GM23338 (cell line): ENCODE measurements around the gene YJEFN3. TPM values are rescaled to one million over a fixed set of nuclear protein-coding genes. Genes with fewer than 3 reads are reported as not detected.

Source experiments
- ATAC-seq: fragments of 200-7000 bp; cut with Tn5 transposase; 3 replicates; pipeline ENCODE4 v1.9.1; 2020
- DNase-seq: peaks from one replicate; pipeline ENCODE4 v3.0.0-alpha.2; 2015; ENCODE audit warnings: low spot score
- H2AFZ ChIP-seq: fragments of 200-600 bp; sonication (generic); 2 replicates; pipeline ENCODE4 v1.8.0; 2016; ENCODE audit warnings: antibody characterized with exemption, mild to moderate bottlenecking, moderate library complexity
- H3F3A ChIP-seq: fragments of 200-600 bp; sonication (generic); replicated peaks from 2 replicates; pipeline ENCODE4 v1.8.0; 2017; ENCODE audit warnings: antibody characterized with exemption, mixed run types, low read depth
- H3K27ac ChIP-seq: fragments of 200-600 bp; sonication (generic); 2 replicates; pipeline ENCODE4 v1.6.1; 2016; ENCODE audit warnings: low read depth
- H3K27me3 ChIP-seq: fragments of 200-600 bp; sonication (generic); 2 replicates; pipeline ENCODE4 v1.8.0; 2016; ENCODE audit warnings: mild to moderate bottlenecking, mixed run types, moderate library complexity; ENCODE audit not compliant: insufficient read depth
- H3K36me3 ChIP-seq: fragments of 200-600 bp; sonication (generic); 2 replicates; pipeline ENCODE4 v1.8.0; 2016; ENCODE audit warnings: mild to moderate bottlenecking; ENCODE audit not compliant: insufficient read depth
- H3K4me1 ChIP-seq: fragments of 200-600 bp; sonication (generic); 2 replicates; pipeline ENCODE4 v1.8.0; 2016; ENCODE audit warnings: mild to moderate bottlenecking, moderate library complexity; ENCODE audit not compliant: insufficient read depth
- H3K4me2 ChIP-seq: fragments of 200-600 bp; sonication (generic); 2 replicates; pipeline ENCODE4 v1.7.1; 2017; ENCODE audit warnings: mixed run types
- H3K4me3 ChIP-seq: fragments of 200-600 bp; sonication (generic); 2 replicates; pipeline ENCODE4 v1.6.1; 2016; ENCODE audit warnings: mixed run types
- H3K79me2 ChIP-seq: fragments of 200-600 bp; sonication (generic); replicated peaks from 2 replicates; pipeline ENCODE4 v1.8.0; 2017; ENCODE audit warnings: mild to moderate bottlenecking; ENCODE audit not compliant: insufficient read depth
- H3K9me2 ChIP-seq: fragments of 200-600 bp; sonication (generic); 2 replicates; pipeline ENCODE4 v1.8.0; 2017; ENCODE audit not compliant: insufficient read depth
- H4K20me1 ChIP-seq: fragments of 200-600 bp; sonication (generic); replicated peaks from 2 replicates; pipeline ENCODE4 v1.8.0; 2017; ENCODE audit warnings: mild to moderate bottlenecking; ENCODE audit not compliant: insufficient read depth
- H3K27ac Mint-ChIP-seq: 2 replicates; pipeline ENCODE4 v1.8.0; 2020; ENCODE audit warnings: inconsistent platforms, mild to moderate bottlenecking, moderate library complexity, mixed read lengths
- H3K27me3 Mint-ChIP-seq: 3 replicates; pipeline ENCODE4 v1.8.0; 2022; ENCODE audit warnings: low read depth, mild to moderate bottlenecking, moderate library complexity, mixed read lengths, inconsistent platforms; ENCODE audit not compliant: insufficient read depth, poor library complexity
- H3K36me3 Mint-ChIP-seq: 3 replicates; pipeline ENCODE4 v1.8.0; 2021; ENCODE audit warnings: low read depth, mild to moderate bottlenecking, inconsistent platforms, moderate library complexity, mixed read lengths
- H3K4me1 Mint-ChIP-seq: 3 replicates; pipeline ENCODE4 v1.8.0; 2020; ENCODE audit warnings: mild to moderate bottlenecking, inconsistent platforms, mixed read lengths
- H3K4me3 Mint-ChIP-seq: 3 replicates; pipeline ENCODE4 v1.8.0; 2021; ENCODE audit warnings: moderate library complexity, mild to moderate bottlenecking, inconsistent platforms, mixed read lengths
- H3K9me3 Mint-ChIP-seq: 3 replicates; pipeline ENCODE4 v1.8.0; 2020; ENCODE audit warnings: moderate library complexity, mild to moderate bottlenecking, inconsistent platforms, mixed read lengths
- CREB1 ChIP-seq: fragments of 250-450 bp; sonication (Bioruptor Pico); IDR thresholded peaks from 2 replicates; pipeline ENCODE4 v1.5.0; 2020; ENCODE audit warnings: low read depth, mild to moderate bottlenecking, moderate library complexity
- EZH2 ChIP-seq: fragments of 200-600 bp; sonication (generic); IDR thresholded peaks from one replicate; pipeline ENCODE4 v1.8.0; 2017; ENCODE audit warnings: antibody characterized with exemption, mild to moderate bottlenecking, low read depth; ENCODE audit not compliant: unreplicated experiment
- EZH2phosphoT487 ChIP-seq: fragments of 200-600 bp; sonication (generic); IDR thresholded peaks from one replicate; pipeline ENCODE4 v1.8.1; 2018; ENCODE audit warnings: antibody characterized with exemption; ENCODE audit not compliant: unreplicated experiment
- JUNB ChIP-seq: IDR thresholded peaks from one replicate; pipeline ENCODE4 v1.6.1; 2016; ENCODE audit warnings: antibody characterized with exemption; ENCODE audit not compliant: unreplicated experiment
- NANOG ChIP-seq: IDR thresholded peaks from 2 replicates; pipeline ENCODE4 v1.6.1; 2016; ENCODE audit warnings: antibody characterized with exemption, borderline replicate concordance
- POLR2AphosphoS5 ChIP-seq: IDR thresholded peaks from 2 replicates; pipeline ENCODE4 v1.6.1; 2016; ENCODE audit warnings: antibody characterized with exemption, low read depth
- ZNF114 ChIP-seq: fragments of 250-450 bp; sonication (Bioruptor Pico); IDR thresholded peaks from 2 replicates; pipeline ENCODE4 v1.5.0; 2020; ENCODE audit warnings: mild to moderate bottlenecking, moderate library complexity
- polyA plus RNA-seq: library from polyadenylated mRNA; unstranded; fragments of >200 nt; fragmentation: Nextera tagmentation; extraction: Ambion mirVana; gene quantifications from 2 replicates; pipeline ENCODE4 v1.2.1, GENCODE V29; 2016
- total RNA-seq: library from RNA; depleted of rRNA; stranded (reverse); fragments of >200 nt; shearing (Covaris generic); gene quantifications from 2 replicates; pipeline ENCODE4 v1.2.3, GENCODE V29; 2014
- TF ChIP-seq, protein P1 (sequence below): fragments of 250-450 bp; sonication (Bioruptor Pico); IDR thresholded peaks from 2 replicates; pipeline ENCODE4 v1.5.0; 2020; ENCODE audit warnings: mild to moderate bottlenecking, moderate library complexity
- TF ChIP-seq, protein P2 (sequence below), 2 experiments: fragments of 200-600 bp in 1 of 2; sonication (generic) in 1 of 2; conservative IDR thresholded peaks; 2 replicates each; pipeline versions ENCODE4 v1.5.1 to v1.6.1; 2016 to 2017; ENCODE audit warnings: antibody characterized with exemption in 2 of 2, low read depth in 2 of 2, mild to moderate bottlenecking in 2 of 2, moderate library complexity in 1 of 2
- TF ChIP-seq, protein P3 (sequence below): IDR thresholded peaks from 2 replicates; pipeline ENCODE4 v1.6.1; 2016; ENCODE audit warnings: antibody characterized with exemption
- TF ChIP-seq, protein P4 (sequence below): IDR thresholded peaks from one replicate; pipeline ENCODE4 v1.6.1; 2018; ENCODE audit warnings: antibody characterized with exemption; ENCODE audit not compliant: unreplicated experiment

The YJEFN3 gene
- total and polyA plus RNA-seq, 2 experiments from 2014 or later, result 3.5 to 6.5 TPM

DNA sequence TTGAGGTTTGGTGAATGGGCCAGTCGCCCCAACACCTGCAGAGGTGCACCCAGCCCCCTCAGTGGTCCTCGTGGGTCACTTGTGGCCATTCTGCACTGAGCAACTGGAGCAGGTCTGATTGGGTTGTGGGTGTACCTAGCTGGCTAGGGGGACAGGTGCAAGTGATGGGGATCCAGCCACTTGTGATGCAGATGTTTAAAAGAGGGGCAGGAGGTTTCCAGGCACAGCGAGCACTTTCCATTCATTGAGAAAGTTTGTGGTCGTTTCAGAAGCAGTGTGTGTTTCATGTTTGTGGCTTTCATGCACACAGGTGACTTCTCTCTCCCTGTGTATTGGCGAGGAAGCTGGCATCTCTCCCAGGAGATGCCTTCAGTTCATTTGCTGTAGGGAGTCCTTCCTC lies 48.0 kb upstream of the YJEFN3 start (continued):
- TF ChIP-seq, protein P1, sequence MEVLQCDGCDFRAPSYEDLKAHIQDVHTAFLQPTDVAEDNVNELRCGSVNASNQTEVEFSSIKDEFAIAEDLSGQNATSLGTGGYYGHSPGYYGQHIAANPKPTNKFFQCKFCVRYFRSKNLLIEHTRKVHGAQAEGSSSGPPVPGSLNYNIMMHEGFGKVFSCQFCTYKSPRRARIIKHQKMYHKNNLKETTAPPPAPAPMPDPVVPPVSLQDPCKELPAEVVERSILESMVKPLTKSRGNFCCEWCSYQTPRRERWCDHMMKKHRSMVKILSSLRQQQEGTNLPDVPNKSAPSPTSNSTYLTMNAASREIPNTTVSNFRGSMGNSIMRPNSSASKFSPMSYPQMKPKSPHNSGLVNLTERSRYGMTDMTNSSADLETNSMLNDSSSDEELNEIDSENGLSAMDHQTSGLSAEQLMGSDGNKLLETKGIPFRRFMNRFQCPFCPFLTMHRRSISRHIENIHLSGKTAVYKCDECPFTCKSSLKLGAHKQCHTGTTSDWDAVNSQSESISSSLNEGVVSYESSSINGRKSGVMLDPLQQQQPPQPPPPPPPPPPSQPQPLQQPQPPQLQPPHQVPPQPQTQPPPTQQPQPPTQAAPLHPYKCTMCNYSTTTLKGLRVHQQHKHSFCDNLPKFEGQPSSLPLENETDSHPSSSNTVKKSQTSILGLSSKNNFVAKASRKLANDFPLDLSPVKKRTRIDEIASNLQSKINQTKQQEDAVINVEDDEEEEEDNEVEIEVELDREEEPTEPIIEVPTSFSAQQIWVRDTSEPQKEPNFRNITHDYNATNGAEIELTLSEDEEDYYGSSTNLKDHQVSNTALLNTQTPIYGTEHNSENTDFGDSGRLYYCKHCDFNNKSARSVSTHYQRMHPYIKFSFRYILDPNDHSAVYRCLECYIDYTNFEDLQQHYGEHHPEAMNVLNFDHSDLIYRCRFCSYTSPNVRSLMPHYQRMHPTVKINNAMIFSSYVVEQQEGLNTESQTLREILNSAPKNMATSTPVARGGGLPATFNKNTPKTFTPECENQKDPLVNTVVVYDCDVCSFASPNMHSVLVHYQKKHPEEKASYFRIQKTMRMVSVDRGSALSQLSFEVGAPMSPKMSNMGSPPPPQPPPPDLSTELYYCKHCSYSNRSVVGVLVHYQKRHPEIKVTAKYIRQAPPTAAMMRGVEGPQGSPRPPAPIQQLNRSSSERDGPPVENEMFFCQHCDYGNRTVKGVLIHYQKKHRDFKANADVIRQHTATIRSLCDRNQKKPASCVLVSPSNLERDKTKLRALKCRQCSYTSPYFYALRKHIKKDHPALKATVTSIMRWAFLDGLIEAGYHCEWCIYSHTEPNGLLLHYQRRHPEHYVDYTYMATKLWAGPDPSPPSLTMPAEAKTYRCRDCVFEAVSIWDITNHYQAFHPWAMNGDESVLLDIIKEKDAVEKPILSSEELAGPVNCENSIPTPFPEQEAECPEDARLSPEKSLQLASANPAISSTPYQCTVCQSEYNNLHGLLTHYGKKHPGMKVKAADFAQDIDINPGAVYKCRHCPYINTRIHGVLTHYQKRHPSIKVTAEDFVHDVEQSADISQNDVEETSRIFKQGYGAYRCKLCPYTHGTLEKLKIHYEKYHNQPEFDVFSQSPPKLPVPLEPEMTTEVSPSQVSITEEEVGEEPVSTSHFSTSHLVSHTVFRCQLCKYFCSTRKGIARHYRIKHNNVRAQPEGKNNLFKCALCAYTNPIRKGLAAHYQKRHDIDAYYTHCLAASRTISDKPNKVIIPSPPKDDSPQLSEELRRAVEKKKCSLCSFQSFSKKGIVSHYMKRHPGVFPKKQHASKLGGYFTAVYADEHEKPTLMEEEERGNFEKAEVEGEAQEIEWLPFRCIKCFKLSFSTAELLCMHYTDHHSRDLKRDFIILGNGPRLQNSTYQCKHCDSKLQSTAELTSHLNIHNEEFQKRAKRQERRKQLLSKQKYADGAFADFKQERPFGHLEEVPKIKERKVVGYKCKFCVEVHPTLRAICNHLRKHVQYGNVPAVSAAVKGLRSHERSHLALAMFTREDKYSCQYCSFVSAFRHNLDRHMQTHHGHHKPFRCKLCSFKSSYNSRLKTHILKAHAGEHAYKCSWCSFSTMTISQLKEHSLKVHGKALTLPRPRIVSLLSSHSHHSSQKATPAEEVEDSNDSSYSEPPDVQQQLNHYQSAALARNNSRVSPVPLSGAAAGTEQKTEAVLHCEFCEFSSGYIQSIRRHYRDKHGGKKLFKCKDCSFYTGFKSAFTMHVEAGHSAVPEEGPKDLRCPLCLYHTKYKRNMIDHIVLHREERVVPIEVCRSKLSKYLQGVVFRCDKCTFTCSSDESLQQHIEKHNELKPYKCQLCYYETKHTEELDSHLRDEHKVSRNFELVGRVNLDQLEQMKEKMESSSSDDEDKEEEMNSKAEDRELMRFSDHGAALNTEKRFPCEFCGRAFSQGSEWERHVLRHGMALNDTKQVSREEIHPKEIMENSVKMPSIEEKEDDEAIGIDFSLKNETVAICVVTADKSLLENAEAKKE (CRISPR knock-in tag), result no peak
- TF ChIP-seq JUNB, result no peak

DNA sequence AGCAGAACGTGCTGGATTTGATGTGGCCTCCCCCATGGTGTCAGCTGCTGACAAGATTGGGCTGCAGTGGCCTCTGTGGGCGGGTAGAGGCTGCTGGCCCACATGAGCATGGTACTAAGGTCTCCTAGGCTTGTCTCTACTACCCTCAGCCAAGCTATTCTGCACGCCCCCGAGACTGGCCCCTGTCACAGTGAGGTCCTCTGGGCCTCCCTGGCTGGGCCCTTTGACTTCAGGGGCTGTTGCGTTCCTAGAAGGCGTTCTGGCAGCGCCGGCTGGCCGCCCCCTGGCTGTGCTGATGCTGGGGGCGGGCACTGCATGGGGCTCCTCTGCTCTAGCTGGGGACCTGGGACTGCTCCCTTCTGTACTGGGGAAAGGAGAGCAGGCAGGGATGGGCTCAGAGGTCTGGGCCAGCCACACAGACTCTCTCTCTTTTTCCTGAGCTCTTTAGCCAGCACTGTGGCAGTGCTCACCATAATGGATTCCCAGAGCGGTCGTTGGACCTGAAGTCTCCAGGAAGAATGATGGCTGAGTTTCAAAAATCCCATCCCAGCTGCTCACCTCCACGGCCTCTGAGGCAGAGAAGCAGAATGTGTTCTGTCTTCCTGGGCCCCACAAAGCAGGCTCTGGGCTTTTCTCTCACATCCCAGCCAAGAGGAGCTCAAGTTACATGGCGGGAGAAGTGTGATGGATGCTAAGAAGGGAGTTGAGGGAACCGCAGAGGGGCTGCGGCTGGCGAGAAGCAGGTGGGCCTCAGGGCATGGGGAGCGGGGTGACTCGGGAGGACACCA lies 45.7 kb upstream of the YJEFN3 start:
- Mint-ChIP-seq H3K27ac (no peak overlapping the region), H3K9me3 (no peaks in the 10 kb centered on the region), H3K36me3 (peaks cover 18% of the 10 kb centered on the region), H3K27me3 (peaks cover 4% of the 10 kb centered on the region), H3K4me1 (peaks cover 52% of the 10 kb centered on the region), H3K4me3 (no peak overlapping the region)
- Histone ChIP-seq H3K27ac (no peak overlapping the region), H3K27me3 (no peaks in the 10 kb centered on the region), H3K9me2 (no peaks in the 10 kb centered on the region), H3K4me3 (no peak overlapping the region), H3K4me2 (no peak overlapping the region), H3K4me1 (peaks cover 14% of the 10 kb centered on the region), H3K36me3 (no peaks in the 10 kb centered on the region; the same call in 1 of the 2 replicates), H4K20me1 (peaks cover 40% of the 10 kb centered on the region), H3F3A (peaks cover 9% of the 10 kb centered on the region; the same call in 1 of the 2 replicates), H2AFZ (no peak overlapping the region), H3K79me2 (peaks cover 85% of the 10 kb centered on the region)
- DNase-seq (no peak), ATAC-seq (peak; percentile 29)
- TF ChIP-seq, protein P2, sequence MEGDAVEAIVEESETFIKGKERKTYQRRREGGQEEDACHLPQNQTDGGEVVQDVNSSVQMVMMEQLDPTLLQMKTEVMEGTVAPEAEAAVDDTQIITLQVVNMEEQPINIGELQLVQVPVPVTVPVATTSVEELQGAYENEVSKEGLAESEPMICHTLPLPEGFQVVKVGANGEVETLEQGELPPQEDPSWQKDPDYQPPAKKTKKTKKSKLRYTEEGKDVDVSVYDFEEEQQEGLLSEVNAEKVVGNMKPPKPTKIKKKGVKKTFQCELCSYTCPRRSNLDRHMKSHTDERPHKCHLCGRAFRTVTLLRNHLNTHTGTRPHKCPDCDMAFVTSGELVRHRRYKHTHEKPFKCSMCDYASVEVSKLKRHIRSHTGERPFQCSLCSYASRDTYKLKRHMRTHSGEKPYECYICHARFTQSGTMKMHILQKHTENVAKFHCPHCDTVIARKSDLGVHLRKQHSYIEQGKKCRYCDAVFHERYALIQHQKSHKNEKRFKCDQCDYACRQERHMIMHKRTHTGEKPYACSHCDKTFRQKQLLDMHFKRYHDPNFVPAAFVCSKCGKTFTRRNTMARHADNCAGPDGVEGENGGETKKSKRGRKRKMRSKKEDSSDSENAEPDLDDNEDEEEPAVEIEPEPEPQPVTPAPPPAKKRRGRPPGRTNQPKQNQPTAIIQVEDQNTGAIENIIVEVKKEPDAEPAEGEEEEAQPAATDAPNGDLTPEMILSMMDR (conservative IDR thresholded peaks at IDR 0.05; ENCODE audit: low read depth in 2 of 2), result no peak
- TF ChIP-seq, protein P3, sequence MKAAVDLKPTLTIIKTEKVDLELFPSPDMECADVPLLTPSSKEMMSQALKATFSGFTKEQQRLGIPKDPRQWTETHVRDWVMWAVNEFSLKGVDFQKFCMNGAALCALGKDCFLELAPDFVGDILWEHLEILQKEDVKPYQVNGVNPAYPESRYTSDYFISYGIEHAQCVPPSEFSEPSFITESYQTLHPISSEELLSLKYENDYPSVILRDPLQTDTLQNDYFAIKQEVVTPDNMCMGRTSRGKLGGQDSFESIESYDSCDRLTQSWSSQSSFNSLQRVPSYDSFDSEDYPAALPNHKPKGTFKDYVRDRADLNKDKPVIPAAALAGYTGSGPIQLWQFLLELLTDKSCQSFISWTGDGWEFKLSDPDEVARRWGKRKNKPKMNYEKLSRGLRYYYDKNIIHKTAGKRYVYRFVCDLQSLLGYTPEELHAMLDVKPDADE, result no peak
- TF ChIP-seq POLR2AphosphoS5 (no peak), EZH2phosphoT487 (no peak), NANOG (no peak), JUNB (no peak), ZNF114 (CRISPR knock-in tag) (no peak), CREB1 (CRISPR knock-in tag) (no peak), EZH2 (no peak)
- TF ChIP-seq, protein P4, sequence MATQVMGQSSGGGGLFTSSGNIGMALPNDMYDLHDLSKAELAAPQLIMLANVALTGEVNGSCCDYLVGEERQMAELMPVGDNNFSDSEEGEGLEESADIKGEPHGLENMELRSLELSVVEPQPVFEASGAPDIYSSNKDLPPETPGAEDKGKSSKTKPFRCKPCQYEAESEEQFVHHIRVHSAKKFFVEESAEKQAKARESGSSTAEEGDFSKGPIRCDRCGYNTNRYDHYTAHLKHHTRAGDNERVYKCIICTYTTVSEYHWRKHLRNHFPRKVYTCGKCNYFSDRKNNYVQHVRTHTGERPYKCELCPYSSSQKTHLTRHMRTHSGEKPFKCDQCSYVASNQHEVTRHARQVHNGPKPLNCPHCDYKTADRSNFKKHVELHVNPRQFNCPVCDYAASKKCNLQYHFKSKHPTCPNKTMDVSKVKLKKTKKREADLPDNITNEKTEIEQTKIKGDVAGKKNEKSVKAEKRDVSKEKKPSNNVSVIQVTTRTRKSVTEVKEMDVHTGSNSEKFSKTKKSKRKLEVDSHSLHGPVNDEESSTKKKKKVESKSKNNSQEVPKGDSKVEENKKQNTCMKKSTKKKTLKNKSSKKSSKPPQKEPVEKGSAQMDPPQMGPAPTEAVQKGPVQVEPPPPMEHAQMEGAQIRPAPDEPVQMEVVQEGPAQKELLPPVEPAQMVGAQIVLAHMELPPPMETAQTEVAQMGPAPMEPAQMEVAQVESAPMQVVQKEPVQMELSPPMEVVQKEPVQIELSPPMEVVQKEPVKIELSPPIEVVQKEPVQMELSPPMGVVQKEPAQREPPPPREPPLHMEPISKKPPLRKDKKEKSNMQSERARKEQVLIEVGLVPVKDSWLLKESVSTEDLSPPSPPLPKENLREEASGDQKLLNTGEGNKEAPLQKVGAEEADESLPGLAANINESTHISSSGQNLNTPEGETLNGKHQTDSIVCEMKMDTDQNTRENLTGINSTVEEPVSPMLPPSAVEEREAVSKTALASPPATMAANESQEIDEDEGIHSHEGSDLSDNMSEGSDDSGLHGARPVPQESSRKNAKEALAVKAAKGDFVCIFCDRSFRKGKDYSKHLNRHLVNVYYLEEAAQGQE, result no peak
